Limb (tissue), 2 donors: ENCODE measurements around the gene HNMT.
"Not testable (repeated sequence)": the region's sequence is repeated elsewhere in the genome, so short reads cannot be mapped to it uniquely, and the experiment has no call there.

ENCODE experiments used
- DNase-seq, 2 donors: peaks; one replicate each; pipeline ENCODE4 v3.0.0-alpha.2; 2016; ENCODE audit errors: extremely low spot score in 2 of 2

The HNMT gene

DNA sequence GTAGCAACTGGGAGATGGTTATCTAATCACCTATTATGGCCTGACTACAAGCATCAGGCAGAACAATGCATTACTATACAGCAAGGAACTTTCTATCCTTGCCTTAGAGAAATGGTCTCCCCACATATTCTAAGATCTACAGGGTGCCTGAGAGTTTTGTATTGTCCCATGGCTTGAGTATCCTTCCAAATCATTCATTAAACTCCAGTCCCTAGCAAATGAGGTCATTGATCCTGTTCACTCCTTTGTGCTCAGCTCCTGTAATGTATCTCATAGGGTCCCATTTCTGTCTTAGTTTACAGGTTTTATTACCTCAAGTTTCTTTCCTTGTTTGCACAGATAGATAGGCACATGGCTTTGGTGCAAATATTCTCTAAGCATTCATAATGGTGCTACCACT is 9.0 kb downstream of the HNMT start:
- DNase-seq: no peak

DNA sequence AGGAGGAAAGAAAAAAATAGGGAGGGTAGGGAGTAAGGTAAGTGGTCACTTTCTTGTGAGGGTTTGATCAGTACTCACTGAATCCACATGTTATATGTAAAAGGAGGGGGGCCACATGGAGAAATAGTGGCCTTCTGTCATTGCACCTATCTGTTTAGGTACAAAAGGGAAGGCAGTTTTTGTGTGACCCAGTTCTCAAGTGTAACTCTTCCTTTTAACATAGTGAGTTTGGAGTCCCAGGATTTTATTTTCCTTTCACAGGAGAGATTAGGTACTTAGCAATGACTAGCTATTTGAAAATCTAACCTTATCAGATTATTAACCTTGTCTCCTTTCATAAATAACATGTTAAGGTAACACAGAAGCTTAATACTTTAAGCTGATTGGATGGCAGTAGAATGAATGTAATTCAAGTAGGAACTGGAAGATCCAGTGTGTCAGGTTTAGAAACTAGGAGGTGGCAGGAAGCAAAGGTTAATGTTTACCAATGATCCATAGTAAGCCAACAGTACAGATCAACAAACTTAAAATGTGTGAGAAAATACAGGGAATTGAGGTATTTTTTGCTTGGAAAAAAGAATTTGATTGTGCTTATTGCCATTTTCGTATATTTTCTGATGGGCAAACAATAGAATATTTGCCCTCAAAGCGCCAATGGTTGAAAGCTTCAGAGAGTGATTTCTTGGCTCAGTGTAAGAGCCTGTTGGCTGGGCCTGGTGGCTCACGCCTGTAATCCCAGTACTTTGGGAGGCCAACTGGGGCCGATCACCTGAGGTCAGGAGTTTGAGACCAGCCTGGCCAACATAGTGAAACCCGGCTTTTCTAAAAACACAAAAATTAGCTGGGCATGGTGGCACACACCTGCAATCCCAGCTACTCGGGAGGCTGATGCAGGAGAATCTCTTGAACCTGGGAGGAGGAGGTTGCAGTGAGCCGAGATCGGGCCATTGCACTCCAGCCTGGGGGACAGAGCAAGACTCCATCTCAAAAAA is 11.3 kb downstream of the HNMT start:
- no peak for DNase-seq

GRCh38 chr2:137976274-137976673 is 12.0 kb downstream of the HNMT start:
- no peak for DNase-seq

DNA sequence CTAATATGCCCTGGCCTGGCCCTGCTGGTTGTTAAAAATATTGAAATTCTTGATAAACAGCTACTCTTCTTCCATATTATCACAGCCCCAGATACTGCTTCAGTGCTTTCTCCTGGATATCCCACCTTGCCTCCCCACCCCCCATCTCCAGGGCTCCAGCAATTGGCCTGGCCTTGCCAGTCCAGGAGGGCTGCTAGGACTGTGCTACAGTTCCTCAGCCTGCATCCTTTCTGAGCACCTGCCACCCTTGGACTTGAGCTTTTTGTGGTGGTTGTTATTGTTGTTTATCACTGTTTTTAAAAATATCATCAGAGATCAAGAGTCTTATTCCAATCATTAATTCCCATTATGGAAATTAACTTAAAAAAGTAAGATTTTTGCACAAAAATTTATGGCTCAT is 13.5 kb downstream of the HNMT start:
- DNase-seq: no peak

DNA sequence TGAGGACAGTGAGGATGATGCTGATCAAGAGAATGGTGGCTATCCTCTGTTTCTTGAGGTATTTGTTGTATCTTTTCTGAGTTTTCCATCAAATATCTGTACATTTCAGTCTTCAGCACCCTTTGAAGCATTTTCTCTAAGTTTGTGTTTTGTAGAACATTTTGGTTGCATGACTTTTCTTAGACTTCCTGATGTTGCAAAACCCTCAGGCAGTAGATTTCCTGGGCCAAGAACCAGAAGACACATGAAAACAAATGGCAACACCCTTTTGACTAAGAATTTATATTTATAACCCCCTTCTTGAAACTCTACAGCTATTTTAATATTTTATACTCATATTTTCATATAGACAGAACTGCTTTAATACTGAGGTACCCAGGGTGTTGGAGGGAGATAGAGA is 16.2 kb downstream of the HNMT start:
- DNase-seq: no peak

DNA sequence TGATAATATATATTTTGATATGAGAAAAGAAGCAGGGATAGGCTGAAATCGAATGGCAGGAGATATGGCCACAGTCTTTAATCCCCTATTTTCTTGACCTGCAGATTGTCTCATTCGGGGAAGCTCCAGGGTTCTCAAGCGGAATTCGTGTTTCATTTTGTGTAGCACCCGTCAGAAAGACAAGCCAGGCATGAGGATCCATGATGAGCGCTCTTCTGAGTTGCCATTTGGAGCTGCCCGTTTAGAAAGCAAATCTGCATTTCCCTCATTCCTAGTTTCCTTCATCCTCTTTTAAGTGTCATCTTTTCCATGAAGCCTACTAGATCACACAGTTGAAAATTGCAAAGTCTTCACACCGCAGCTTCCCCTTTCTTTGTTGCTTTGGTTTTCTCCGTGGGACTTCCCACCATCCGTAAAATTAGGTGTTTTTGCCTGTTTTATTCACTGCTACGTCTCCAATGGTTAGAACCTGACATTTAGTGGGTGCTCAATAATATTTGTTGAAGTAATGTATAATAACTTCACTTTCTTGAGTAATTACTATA is 16.9 kb downstream of the HNMT start:
- DNase-seq: no peak

DNA sequence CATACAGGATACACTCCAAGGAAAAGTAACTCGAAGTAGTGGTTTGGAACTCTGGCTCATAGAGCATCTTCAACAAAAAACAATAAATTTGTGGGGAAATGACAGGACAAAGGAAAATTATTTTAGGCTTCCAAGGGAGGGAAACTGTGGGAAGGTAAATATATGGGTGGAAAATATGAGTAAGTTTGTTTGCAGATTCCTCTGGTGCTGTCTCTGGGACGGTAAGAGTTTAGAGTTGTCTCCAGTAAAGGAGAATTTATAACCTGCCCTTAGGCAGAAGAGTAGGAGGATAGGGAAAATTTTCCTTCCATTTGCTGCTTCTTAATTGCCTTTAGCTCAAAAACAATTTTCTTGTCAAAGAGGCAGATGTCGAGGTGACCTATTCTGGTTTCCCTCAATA is 19.3 kb downstream of the HNMT start:
- DNase-seq: no peak

GRCh38 chr2:137986268-137986667 is 22.0 kb downstream of the HNMT start:
- DNase-seq: no peak

DNA sequence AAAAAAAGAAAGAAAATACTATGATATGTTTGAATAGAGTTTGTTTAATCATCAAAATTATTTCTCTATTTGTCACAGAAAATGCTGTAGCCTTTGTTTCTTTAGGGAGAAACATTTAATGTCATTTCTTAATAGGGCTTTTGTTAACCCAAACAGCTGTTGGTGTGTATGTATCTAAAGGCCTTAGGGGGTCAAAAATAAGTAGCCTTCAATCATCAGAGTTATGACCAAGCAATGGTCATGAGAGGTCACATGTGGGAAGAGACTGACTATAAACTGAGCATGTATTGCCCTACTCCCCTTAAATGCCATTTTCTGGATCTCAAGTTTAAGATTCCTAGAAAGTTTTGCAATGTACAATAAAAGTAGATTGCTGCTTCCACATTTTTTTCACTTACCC is 22.7 kb downstream of the HNMT start:
- no peak for DNase-seq

DNA sequence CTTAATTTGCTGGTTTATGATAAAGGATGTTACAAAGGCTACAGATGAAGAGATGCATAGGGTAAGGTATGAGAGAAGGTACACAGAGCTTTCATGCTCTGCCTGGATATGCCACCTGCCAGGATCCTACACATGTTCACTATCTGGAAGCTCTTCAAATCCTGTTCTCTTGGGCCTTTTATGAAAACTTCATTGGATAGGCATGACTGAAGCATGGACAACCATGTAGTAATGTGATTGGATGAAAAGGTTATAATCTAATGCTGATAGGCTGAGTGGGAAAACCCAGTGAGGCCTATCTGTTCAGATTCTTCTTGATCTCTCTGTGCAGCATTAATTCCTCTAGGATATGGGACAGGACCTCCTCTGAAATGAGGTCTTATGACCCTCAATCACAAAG is 26.8 kb downstream of the HNMT start:
- no peak for DNase-seq

- no peak for DNase-seq
Observed at GRCh38 chr2:137992039-137992646, 27.9 kb downstream of the HNMT start.

GRCh38 chr2:137993715-137994476 is 29.6 kb downstream of the HNMT start:
- not testable (repeated sequence) for DNase-seq

DNA sequence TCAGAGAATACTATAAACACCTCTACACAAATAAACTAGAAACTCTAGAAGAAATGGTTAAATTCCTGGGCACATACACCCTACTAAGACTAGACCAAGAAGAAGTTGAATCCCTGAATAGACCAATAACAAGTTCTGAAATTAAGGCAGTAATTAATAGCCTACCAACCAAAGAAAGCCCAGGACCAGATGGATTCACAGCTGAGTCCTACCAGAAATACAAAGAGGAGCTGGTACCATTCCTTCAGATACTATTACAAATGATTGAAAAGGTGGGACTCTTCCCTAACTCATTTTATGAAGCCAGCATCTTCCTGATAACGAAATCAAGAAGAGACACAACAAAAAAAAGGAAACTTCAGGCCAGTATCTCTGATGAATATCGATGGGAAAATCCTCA is 31.1 kb downstream of the HNMT start:
- DNase-seq: not testable (repeated sequence)

- DNase-seq: not testable (repeated sequence)
Observed at GRCh38 chr2:137996158-137996557, 31.9 kb downstream of the HNMT start.

DNA sequence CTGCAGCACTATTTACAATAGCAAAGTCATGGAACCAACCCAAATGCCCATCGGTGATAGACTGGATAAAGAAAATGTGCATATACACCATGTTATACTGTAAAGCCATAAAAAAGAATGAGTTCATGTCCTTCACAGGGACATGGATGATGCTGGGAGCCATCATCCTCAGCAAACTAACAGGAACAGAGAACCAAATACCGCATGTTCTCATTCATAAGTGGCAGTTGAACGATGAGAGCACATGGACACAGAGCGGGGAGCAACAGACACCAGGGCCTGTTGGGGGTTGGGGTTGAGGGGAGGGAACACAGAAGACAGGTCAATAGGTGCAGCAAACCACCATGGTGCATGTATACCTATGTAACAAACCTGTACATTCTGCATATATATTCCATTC is 33.5 kb downstream of the HNMT start:
- DNase-seq: no peak

- DNase-seq: no peak
Observed at GRCh38 chr2:137998503-137998902, 34.2 kb downstream of the HNMT start.

- DNase-seq: no peak
Observed at GRCh38 chr2:137999273-137999672, 35.0 kb downstream of the HNMT start.

DNA sequence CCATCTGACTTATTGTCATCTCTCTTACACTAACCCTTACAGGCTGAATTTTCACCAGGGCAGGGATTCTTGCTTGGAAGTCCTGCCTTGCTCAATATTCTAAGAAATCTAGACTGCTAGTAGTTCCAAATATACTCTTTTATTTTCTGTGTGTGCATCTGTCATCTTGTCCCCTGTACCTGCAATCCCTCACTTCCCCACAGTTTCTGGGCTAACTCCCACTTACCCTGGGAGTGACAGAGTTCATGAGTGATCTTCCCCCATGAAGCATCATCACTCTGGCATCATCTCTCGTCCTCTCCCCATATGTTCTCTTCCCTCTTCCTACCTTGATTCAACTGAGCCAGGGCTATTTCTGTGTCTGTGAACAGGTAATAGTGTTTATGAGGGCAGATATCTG is 35.7 kb downstream of the HNMT start:
- no peak for DNase-seq

DNA sequence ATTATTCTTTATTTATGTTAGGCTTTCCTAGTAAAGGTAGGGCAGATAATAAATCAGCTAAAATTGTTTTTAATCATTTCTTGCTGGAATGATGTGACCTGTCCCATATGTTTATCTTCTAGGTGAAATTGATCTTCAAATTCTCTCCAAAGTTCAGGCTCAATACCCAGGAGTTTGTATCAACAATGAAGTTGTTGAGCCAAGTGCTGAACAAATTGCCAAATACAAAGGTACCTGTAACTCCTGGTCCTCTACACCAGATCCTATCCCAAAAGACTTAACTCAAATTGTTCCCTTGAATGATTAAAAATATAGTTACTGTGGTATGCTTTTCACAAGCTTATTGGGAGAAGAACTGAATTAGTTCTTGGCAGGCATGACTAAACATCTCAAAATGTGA is 36.5 kb downstream of the HNMT start:
- DNase-seq: no peak

DNA sequence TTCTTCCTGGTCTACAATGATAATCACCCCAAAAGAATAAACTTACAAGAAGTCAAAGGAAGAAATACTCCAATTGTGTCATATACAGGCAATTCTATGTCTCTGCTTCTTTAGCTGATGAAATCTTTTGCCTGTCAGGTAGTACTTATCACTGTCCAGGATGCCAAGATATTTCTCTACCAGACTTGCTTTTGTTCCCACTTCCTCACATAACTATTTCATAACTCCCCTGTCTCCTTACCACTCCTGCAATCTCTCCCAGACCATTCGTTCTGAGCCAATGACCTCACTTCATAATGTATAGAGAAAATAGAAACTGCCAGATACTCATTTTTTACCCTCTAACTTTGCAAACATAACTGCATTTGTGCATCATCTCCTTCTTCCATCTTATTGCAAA is 39.1 kb downstream of the HNMT start:
- no peak for DNase-seq

- DNase-seq: no peak
Observed at GRCh38 chr2:138007431-138007830, 43.2 kb downstream of the HNMT start.

- DNase-seq: no peak
Observed at GRCh38 chr2:138009622-138010021, 45.3 kb downstream of the HNMT start.
